ENCODE measurements around the gene MTMR3.
"Not testable (repeated sequence)": the region's sequence is repeated elsewhere in the genome, so short reads cannot be mapped to it uniquely, and the experiment has no call there.

MTMR3 gene

GRCh38 chr22:30031328-30031727 lies 148.4 kb downstream of the MTMR3 start:
- no peak for DNase-seq

GRCh38 chr22:30031764-30032455 lies 148.9 kb downstream of the MTMR3 start:
- DNase-seq: no peak

GRCh38 chr22:30033137-30033536 lies 150.2 kb downstream of the MTMR3 start:
- DNase-seq: no peak

GRCh38 chr22:30033901-30034300 lies 150.9 kb downstream of the MTMR3 start:
- DNase-seq: no peak

- DNase-seq: no peak
These were observed 153.7 kb downstream of the MTMR3 start for GRCh38 chr22:30036656-30037055.

- DNase-seq: no peak
These were observed 155.2 kb downstream of the MTMR3 start for GRCh38 chr22:30038219-30038618.

- no peak for DNase-seq
These were observed 157.7 kb downstream of the MTMR3 start for GRCh38 chr22:30040499-30041260.

GRCh38 chr22:30041475-30041874 lies 158.5 kb downstream of the MTMR3 start:
- DNase-seq: no peak

GRCh38 chr22:30041881-30042280 lies 158.9 kb downstream of the MTMR3 start:
- DNase-seq: no peak

- no peak for DNase-seq
These were observed 160.2 kb downstream of the MTMR3 start for GRCh38 chr22:30043161-30043560.

- no peak for DNase-seq
These were observed 161.4 kb downstream of the MTMR3 start for GRCh38 chr22:30044369-30044768.

- DNase-seq: no peak
These were observed 162.0 kb downstream of the MTMR3 start for GRCh38 chr22:30044881-30045493.

GRCh38 chr22:30045494-30045887 lies 162.5 kb downstream of the MTMR3 start:
- no peak for DNase-seq

- DNase-seq: no peak
These were observed 163.1 kb downstream of the MTMR3 start for GRCh38 chr22:30045901-30046715.

- no peak for DNase-seq
These were observed 163.9 kb downstream of the MTMR3 start for GRCh38 chr22:30046716-30047363.

GRCh38 chr22:30047364-30047738 lies 164.4 kb downstream of the MTMR3 start:
- DNase-seq: no peak

GRCh38 chr22:30048681-30049080 lies 165.7 kb downstream of the MTMR3 start:
- no peak for DNase-seq

GRCh38 chr22:30054067-30054763 lies 171.2 kb downstream of the MTMR3 start:
- DNase-seq: no peak

GRCh38 chr22:30054764-30055069 lies 171.7 kb downstream of the MTMR3 start:
- DNase-seq: no peak

- DNase-seq: no peak
These were observed 173.0 kb downstream of the MTMR3 start for GRCh38 chr22:30056015-30056414.

- no peak for DNase-seq
These were observed 174.4 kb downstream of the MTMR3 start for GRCh38 chr22:30057375-30057774.

- not testable (repeated sequence) for DNase-seq
These were observed 176.5 kb downstream of the MTMR3 start for GRCh38 chr22:30059346-30060020.

Measured in midbrain (tissue), 1 donor.